Osteocyte (in vitro differentiated cells): ENCODE data around the gene THSD7A. TPM values are rescaled to one million over a fixed set of nuclear protein-coding genes. Genes with fewer than 3 reads are reported as not detected.

Experiments used
- DNase-seq: peaks from one replicate; pipeline ENCODE4 v3.0.0; 2021; ENCODE audit warnings: mixed read lengths; ENCODE audit not compliant: unreplicated experiment; ENCODE audit errors: extremely low spot score
- H3K27ac Mint-ChIP-seq: one replicate; pipeline ENCODE4 v1.8.0; 2021; ENCODE audit warnings: mild to moderate bottlenecking, mixed read lengths; ENCODE audit not compliant: unreplicated experiment
- H3K27me3 Mint-ChIP-seq: one replicate; pipeline ENCODE4 v1.8.0; 2021; ENCODE audit warnings: mixed read lengths; ENCODE audit not compliant: unreplicated experiment
- H3K36me3 Mint-ChIP-seq: one replicate; pipeline ENCODE4 v1.8.0; 2021; ENCODE audit warnings: mixed read lengths; ENCODE audit not compliant: unreplicated experiment
- H3K4me1 Mint-ChIP-seq: one replicate; pipeline ENCODE4 v1.8.0; 2021; ENCODE audit warnings: mixed read lengths; ENCODE audit not compliant: unreplicated experiment
- H3K4me3 Mint-ChIP-seq: one replicate; pipeline ENCODE4 v1.8.0; 2021; ENCODE audit warnings: mild to moderate bottlenecking, moderate library complexity, mixed read lengths; ENCODE audit not compliant: unreplicated experiment
- H3K9me3 Mint-ChIP-seq: one replicate; pipeline ENCODE4 v1.8.0; 2021; ENCODE audit warnings: mixed read lengths; ENCODE audit not compliant: unreplicated experiment
- CTCF ChIP-seq: fragments of 200-600 bp; sonication (generic); IDR thresholded peaks from 2 replicates; pipeline ENCODE4 v1.5.0; 2021; ENCODE audit warnings: antibody characterized with exemption, mild to moderate bottlenecking, moderate library complexity
- total RNA-seq: library from RNA; stranded (reverse); gene quantifications from 2 replicates; pipeline ENCODE4 v1.2.1, GENCODE V29; 2021

THSD7A gene
- total RNA-seq, 1 donor from 2014 or later: 2.0 TPM

DNA sequence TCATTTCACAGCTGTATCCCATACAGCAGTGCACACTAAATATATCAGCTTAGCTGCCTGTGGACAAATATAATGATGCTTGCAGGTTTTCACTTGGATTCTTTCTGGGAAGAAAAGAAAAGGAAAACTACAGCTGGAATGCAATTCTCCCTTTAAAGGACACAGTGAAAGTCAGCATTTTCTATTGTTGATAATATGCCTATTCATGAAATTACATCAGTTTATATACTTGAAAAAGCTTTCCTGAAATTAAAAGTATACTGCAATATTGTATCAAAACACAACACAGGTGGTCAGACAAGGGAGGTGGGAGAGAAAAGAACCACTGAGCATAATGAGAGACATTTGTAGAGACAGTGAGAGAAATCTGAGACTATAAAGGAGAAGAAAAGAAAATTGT, 20.3 kb downstream of the THSD7A start:
- Mint-ChIP-seq H3K36me3 (no peaks in the 10 kb centered on the region), H3K4me1 (no peaks in the 10 kb centered on the region), H3K27ac (no peak overlapping the region), H3K27me3 (peaks cover 17% of the 10 kb centered on the region), H3K9me3 (no peaks in the 10 kb centered on the region), H3K4me3 (no peak overlapping the region)
- TF ChIP-seq CTCF: no peak
- no peak for DNase-seq

DNA sequence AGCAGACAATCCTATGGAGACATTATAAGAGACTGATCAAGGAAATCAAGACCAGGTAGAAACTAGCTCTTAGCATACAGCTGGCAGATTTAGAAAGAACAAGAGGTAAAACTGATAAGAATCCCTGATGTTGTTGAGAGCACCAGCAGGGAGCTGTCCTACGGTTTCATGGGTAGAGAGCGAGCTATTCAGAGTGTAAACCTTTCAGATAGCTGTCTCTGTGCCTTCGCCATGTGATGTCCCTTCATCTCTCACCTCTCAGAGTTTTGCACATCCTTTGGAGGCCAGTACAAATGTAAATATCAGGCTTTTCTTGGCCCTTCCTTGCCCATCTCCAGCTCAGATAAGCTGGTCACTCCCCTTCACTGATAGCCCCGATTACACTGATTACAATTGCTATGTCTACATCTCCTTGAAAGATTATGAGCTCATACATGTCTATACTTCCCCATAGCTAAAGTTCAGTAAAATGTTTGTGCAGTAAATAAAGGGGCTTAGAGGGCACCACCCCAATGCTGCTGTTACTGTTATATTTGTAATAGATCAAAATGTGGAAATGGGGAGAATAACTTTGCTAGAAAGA, 21.9 kb downstream of the THSD7A start:
- Mint-ChIP-seq H3K9me3 (no peaks in the 10 kb centered on the region), H3K4me1 (no peaks in the 10 kb centered on the region), H3K4me3 (no peak overlapping the region), H3K27ac (no peak overlapping the region), H3K36me3 (no peaks in the 10 kb centered on the region), H3K27me3 (peaks cover 7% of the 10 kb centered on the region)
- no peak for DNase-seq
- TF ChIP-seq CTCF: no peak

DNA sequence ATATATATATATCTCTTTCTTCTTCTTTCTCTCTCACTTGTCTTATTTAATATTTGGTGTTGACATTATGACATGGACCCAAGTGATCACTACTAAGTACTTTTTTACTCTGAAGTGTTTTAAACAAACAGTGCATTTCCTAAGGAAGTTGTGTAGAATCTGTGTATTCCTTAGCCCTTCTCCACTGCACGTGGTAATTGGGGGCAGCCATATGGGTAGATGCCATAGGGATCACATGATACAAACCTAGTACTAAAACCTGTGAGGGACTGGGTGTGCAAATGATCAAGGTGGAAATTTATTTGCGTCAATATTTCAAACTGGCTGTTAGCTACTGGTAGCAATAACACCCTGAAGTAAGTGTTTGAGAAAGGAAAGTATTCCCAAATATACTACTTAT, 25.0 kb downstream of the THSD7A start:
- H3K9me3 Mint-ChIP-seq: no peaks in the 10 kb centered on the region
- no peak overlapping the region for H3K27ac Mint-ChIP-seq
- no peaks in the 10 kb centered on the region for H3K36me3 Mint-ChIP-seq
- no peak for TF ChIP-seq CTCF
- no peak for DNase-seq
- H3K4me3 Mint-ChIP-seq: no peak overlapping the region
- peaks cover 5% of the 10 kb centered on the region for H3K27me3 Mint-ChIP-seq
- no peaks in the 10 kb centered on the region for H3K4me1 Mint-ChIP-seq

GRCh38 chr7:11804621-11805020, 27.4 kb downstream of the THSD7A start:
- no peak overlapping the region for H3K4me3 Mint-ChIP-seq
- no peak overlapping the region for H3K27ac Mint-ChIP-seq
- no peak for DNase-seq
- no peaks in the 10 kb centered on the region for H3K4me1 Mint-ChIP-seq
- H3K36me3 Mint-ChIP-seq: no peaks in the 10 kb centered on the region
- H3K27me3 Mint-ChIP-seq: peaks cover 2% of the 10 kb centered on the region
- H3K9me3 Mint-ChIP-seq: no peaks in the 10 kb centered on the region
- no peak for TF ChIP-seq CTCF

GRCh38 chr7:11795231-11795630, 36.8 kb downstream of the THSD7A start:
- Mint-ChIP-seq H3K27ac (no peak overlapping the region), H3K27me3 (no peaks in the 10 kb centered on the region), H3K9me3 (no peaks in the 10 kb centered on the region), H3K4me3 (no peak overlapping the region), H3K4me1 (peaks cover 1% of the 10 kb centered on the region), H3K36me3 (no peaks in the 10 kb centered on the region)
- no peak for TF ChIP-seq CTCF
- no peak for DNase-seq
